Esophagus squamous epithelium (tissue), 4 donors: Measurements from ENCODE around the gene EIF3I.

ENCODE experiments used
- CTCF ChIP-seq, 6 experiments: fragments of 450-650 bp in 4 of 6; fragments of 200-600 bp in 2 of 6; sonication (generic) in 2 of 6; IDR thresholded peaks; one replicate each; pipeline ENCODE4 v1.5.1; 2016 to 2019; ENCODE audit warnings: antibody characterized with exemption in 6 of 6, mild to moderate bottlenecking in 4 of 6, moderate library complexity in 4 of 6
- POLR2A ChIP-seq, 4 donors: fragments of 450-650 bp; IDR thresholded peaks; one replicate each; pipeline ENCODE4 v1.6.1; 2017; ENCODE audit warnings: antibody characterized with exemption in 4 of 4, mild to moderate bottlenecking in 4 of 4, moderate library complexity in 3 of 4

GRCh38 chr1:32195531-32195930 is 26.7 kb upstream of the EIF3I start:
- TF ChIP-seq POLR2A (IDR thresholded peaks at IDR 0.05) (no peak), CTCF (IDR thresholded peaks at IDR 0.05) (no peak)
